Gastrocnemius medialis (tissue), 4 donors: ENCODE measurements around the gene EGFR. TPM values are rescaled to one million over a fixed set of nuclear protein-coding genes. Genes with fewer than 3 reads are reported as not detected.

Experiments
- ATAC-seq, 2 donors: fragments of 150-250 bp; one replicate each; pipeline ENCODE4 v1.9.1; 2016
- DNase-seq, 2 donors: peaks; one replicate each; pipeline ENCODE4 v3.0.0-alpha.2; 2019
- H3K27ac ChIP-seq, 4 donors: fragments of 200-600 bp; sonication (generic); 1 replicate in 1 of 4; 2 replicates in 3 of 4; pipeline ENCODE4 v1.5.1; 2016 to 2018; ENCODE audit warnings: mild to moderate bottlenecking in 2 of 4, moderate library complexity in 1 of 4
- H3K27me3 ChIP-seq, 3 donors: fragments of 200-600 bp; sonication (generic) in 2 of 3; 1 replicate in 1 of 3; 2 replicates in 2 of 3; pipeline versions ENCODE4 v1.5.1 to v1.6.0; 2016 to 2019; ENCODE audit warnings: mild to moderate bottlenecking in 1 of 3, moderate library complexity in 1 of 3
- H3K36me3 ChIP-seq, 2 donors: fragments of 200-600 bp; sonication (generic) in 1 of 2; one replicate each; pipeline ENCODE4 v1.5.1; 2017 to 2018
- H3K4me1 ChIP-seq, 2 donors: fragments of 200-600 bp; sonication (generic) in 1 of 2; one replicate each; pipeline ENCODE4 v1.5.1; 2016 to 2017; ENCODE audit warnings: mild to moderate bottlenecking in 2 of 2
- H3K4me3 ChIP-seq, 4 donors: fragments of 200-600 bp; sonication (generic) in 3 of 4; 1 replicate in 1 of 4; 2 replicates in 3 of 4; pipeline ENCODE4 v1.5.1; 2016 to 2019; ENCODE audit warnings: mild to moderate bottlenecking in 2 of 4
- H3K9me3 ChIP-seq, 3 donors: fragments of 200-600 bp; sonication (generic) in 2 of 3; 1 replicate in 1 of 3; 2 replicates in 2 of 3; pipeline ENCODE4 v1.5.1; 2016 to 2019
- POLR2A ChIP-seq, 2 donors: fragments of 450-650 bp; IDR thresholded peaks; one replicate each; pipeline ENCODE4 v1.6.1; 2017; ENCODE audit warnings: antibody characterized with exemption in 2 of 2, mild to moderate bottlenecking in 2 of 2, moderate library complexity in 2 of 2
- in situ Hi-C, 4 donors: fragments of 200-750 bp; cut with MboI; loops; one replicate each; pipeline versions ENCODE4 v1.15.0 to v1.8.0; 2017; ENCODE audit warnings: low sequenced_read_pairs in 4 of 4
- intact Hi-C: fragments of 100-400 bp; cut with DNase I; formaldehyde crosslinking; loops from one replicate; pipeline ENCODE4 v1.15.1; 2023; ENCODE audit warnings: low total_unique reads
- total RNA-seq, 4 donors: library from RNA; depleted of rRNA; stranded (reverse); fragments of >200 nt; gene quantifications; one replicate each; pipeline versions ENCODE4 v1.1.0 to v1.2.3, GENCODE V29; 2016
- TF ChIP-seq, protein P1 (sequence below), 5 experiments: fragments of 450-650 bp in 3 of 5; fragments of 200-600 bp in 2 of 5; sonication (generic) in 2 of 5; IDR thresholded peaks in 4 of 5; conservative IDR thresholded peaks in 1 of 5; 1 replicate in 4 of 5; 2 replicates in 1 of 5; pipeline ENCODE4 v1.5.1; 2016 to 2019; ENCODE audit warnings: antibody characterized with exemption in 5 of 5, mild to moderate bottlenecking in 3 of 5, moderate library complexity in 3 of 5

EGFR gene
- total RNA-seq, 4 donors from 2014 or later: 28.0 to 34.8 (median 29.4) TPM

GRCh38 chr7:55099066-55099820, 80.4 kb downstream of the EGFR start:
- H3K4me1 ChIP-seq: peaks cover 22 to 53% of the 10 kb centered on the region in 2 donors
- H3K36me3 ChIP-seq: no peaks in the 10 kb centered on the region
- ATAC-seq (peak; percentile 40 to 43), DNase-seq (peak in 1 of 2 donors; percentile 57)
- in situ Hi-C loops (no loop called here), intact Hi-C loops (no loop called here)
- peak overlapping the region; percentile 77 to 80 (median 79) for H3K27ac ChIP-seq
- no peaks in the 10 kb centered on the region for H3K9me3 ChIP-seq
- TF ChIP-seq, protein P1, sequence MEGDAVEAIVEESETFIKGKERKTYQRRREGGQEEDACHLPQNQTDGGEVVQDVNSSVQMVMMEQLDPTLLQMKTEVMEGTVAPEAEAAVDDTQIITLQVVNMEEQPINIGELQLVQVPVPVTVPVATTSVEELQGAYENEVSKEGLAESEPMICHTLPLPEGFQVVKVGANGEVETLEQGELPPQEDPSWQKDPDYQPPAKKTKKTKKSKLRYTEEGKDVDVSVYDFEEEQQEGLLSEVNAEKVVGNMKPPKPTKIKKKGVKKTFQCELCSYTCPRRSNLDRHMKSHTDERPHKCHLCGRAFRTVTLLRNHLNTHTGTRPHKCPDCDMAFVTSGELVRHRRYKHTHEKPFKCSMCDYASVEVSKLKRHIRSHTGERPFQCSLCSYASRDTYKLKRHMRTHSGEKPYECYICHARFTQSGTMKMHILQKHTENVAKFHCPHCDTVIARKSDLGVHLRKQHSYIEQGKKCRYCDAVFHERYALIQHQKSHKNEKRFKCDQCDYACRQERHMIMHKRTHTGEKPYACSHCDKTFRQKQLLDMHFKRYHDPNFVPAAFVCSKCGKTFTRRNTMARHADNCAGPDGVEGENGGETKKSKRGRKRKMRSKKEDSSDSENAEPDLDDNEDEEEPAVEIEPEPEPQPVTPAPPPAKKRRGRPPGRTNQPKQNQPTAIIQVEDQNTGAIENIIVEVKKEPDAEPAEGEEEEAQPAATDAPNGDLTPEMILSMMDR (IDR thresholded peaks at IDR 0.05 in 4 of 5, conservative IDR thresholded peaks at IDR 0.05 in 1 of 5): no peak
- no peak for TF ChIP-seq POLR2A (IDR thresholded peaks at IDR 0.05)
- H3K27me3 ChIP-seq: no peaks in the 10 kb centered on the region
- no peak overlapping the region for H3K4me3 ChIP-seq

DNA sequence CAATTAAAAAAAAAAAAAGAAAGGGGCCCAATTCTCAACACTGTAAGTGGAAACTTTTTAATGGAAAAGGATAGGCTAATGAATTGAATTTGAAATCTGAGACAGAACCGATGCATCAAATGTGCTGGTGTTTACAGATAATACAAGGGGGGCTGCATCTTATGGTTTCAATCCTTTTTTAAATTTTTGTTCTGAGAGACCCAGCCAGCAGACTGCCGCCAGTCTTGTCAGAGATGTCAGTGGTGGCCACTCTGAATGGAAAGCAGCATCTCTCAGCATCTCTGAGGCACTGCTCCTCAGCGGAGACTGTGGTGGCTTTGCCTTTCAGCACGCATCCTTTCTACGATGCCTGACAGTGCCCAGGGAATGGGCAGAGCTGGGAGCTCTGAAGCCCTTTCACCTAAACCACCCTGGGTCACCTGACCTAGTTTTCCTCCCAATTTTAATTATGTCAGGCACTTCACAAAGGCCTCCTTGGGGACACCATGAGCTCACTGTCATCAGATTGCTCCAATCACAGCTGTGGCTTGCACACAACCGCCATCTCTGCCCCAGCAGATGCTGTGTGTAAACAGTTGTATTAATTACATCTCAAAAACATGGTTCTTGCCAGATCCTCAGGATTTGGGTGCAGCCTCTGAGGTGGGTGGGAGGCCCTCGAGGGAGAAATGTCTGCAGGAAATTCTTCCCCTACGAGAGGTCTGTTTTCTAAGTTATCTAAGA, 81.2 kb downstream of the EGFR start:
- no peak for TF ChIP-seq POLR2A (IDR thresholded peaks at IDR 0.05)
- TF ChIP-seq, protein P1 (IDR thresholded peaks at IDR 0.05 in 4 of 5, conservative IDR thresholded peaks at IDR 0.05 in 1 of 5): no peak
- DNase-seq (peak in 1 of 2 donors; percentile 65), ATAC-seq (peak; percentile 59)
- H3K4me1 ChIP-seq: peaks cover 25 to 49% of the 10 kb centered on the region in 2 donors
- no peaks in the 10 kb centered on the region for H3K36me3 ChIP-seq
- H3K27ac ChIP-seq: peak overlapping the region; percentile 77 to 80 (median 79)
- H3K9me3 ChIP-seq: no peaks in the 10 kb centered on the region
- H3K27me3 ChIP-seq: no peaks in the 10 kb centered on the region
- in situ Hi-C loops (no loop called here), intact Hi-C loops (loop anchor here (2.0 kb wide), 1 partner anchor 25 kb away; no protein-coding TSS in a partner anchor)
- H3K4me3 ChIP-seq: peak overlapping the region in 1 of 4 donors; percentile 12

- Histone ChIP-seq H3K4me1 (peaks cover 29 to 46% of the 10 kb centered on the region in 2 donors), H3K36me3 (no peaks in the 10 kb centered on the region), H3K27ac (peak overlapping the region; percentile 77 to 80 (median 79)), H3K9me3 (no peaks in the 10 kb centered on the region), H3K27me3 (no peaks in the 10 kb centered on the region), H3K4me3 (peak overlapping the region in 1 of 4 donors; percentile 12)
- in situ Hi-C loops: no loop called here
- DNase-seq (peak; percentile 66 to 83), ATAC-seq (peak; percentile 53 to 65)
- peak; percentile 6 to 39 for TF ChIP-seq POLR2A (IDR thresholded peaks at IDR 0.05)
- TF ChIP-seq, protein P1 (IDR thresholded peaks at IDR 0.05 in 4 of 5, conservative IDR thresholded peaks at IDR 0.05 in 1 of 5): no peak
- intact Hi-C loops: loop anchor here (2.0 kb wide), 1 partner anchor 26 kb away; no protein-coding TSS in a partner anchor
Measured at GRCh38 chr7:55100544-55101327, 81.9 kb downstream of the EGFR start.

- Histone ChIP-seq H3K9me3 (no peaks in the 10 kb centered on the region), H3K27ac (peak overlapping the region; percentile 77 to 80 (median 79)), H3K4me3 (no peak overlapping the region), H3K4me1 (peaks cover 29 to 46% of the 10 kb centered on the region in 2 donors), H3K36me3 (no peaks in the 10 kb centered on the region), H3K27me3 (no peaks in the 10 kb centered on the region)
- TF ChIP-seq, protein P1 (IDR thresholded peaks at IDR 0.05 in 4 of 5, conservative IDR thresholded peaks at IDR 0.05 in 1 of 5): no peak
- TF ChIP-seq POLR2A (IDR thresholded peaks at IDR 0.05): peak in 1 of 2 donors; percentile 9
- in situ Hi-C loops (no loop called here), intact Hi-C loops (loop anchor here (2.0 kb wide), 1 partner anchor 27 kb away; no protein-coding TSS in a partner anchor)
- ATAC-seq (peak in 1 of 2 donors; percentile 49), DNase-seq (no peak)
Measured at GRCh38 chr7:55101359-55101758, 82.5 kb downstream of the EGFR start.
